Epithelial cell of proximal tubule (primary cell): ENCODE results near the gene SYNGAP1. TPM values are rescaled to one million over a fixed set of nuclear protein-coding genes. Genes with fewer than 3 reads are reported as not detected.

Experiments used
- DNase-seq: peaks from one replicate; pipeline ENCODE4 v3.0.0-alpha.2; 2011; ENCODE audit warnings: low read depth
- H3K4me3 ChIP-seq: 2 replicates; pipeline ENCODE4 v1.5.1; 2011; ENCODE audit warnings: low read depth, mild to moderate bottlenecking, low read length
- CTCF ChIP-seq: conservative IDR thresholded peaks from 2 replicates; pipeline ENCODE4 v1.5.1; 2012; ENCODE audit warnings: low read depth, mild to moderate bottlenecking, low read length
- total RNA-seq: library from RNA; depleted of rRNA; stranded (reverse); fragments of >200 nt; gene quantifications from 2 replicates; pipeline ENCODE4 v1.2.3, GENCODE V29; 2015

Gene SYNGAP1
- total RNA-seq, 1 donor from 2014 or later, result 2.3 TPM

- DNase-seq, result no peak
- no peak for TF ChIP-seq CTCF
- H3K4me3 ChIP-seq, result no peak overlapping the region
These were observed 36.3 kb downstream of the SYNGAP1 start for GRCh38 chr6:33456156-33456555.

DNA sequence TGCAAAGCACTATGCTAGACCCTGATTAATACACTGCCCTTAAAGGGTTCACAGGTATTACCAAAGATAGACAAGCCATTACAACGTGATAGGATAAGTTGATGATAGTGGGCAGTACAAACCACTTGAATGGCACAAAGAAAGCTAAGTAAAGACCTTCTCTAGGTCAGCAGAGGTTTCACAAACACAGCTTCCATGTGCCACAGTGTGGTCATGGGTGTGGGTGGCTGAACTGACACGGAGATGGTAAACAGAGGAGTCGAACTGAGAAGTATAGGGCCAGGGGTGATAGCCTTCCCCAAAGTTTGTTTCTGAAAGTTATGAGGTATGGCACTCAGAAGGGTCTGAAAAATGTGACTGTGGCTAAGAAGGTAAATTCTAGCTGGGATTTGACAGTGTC is 38.8 kb downstream of the SYNGAP1 start:
- TF ChIP-seq CTCF, result no peak
- no peak overlapping the region for H3K4me3 ChIP-seq
- DNase-seq, result no peak

GRCh38 chr6:33459226-33459625 is 39.4 kb downstream of the SYNGAP1 start:
- no peak for DNase-seq
- TF ChIP-seq CTCF, result no peak

GRCh38 chr6:33466075-33466735 is 46.3 kb downstream of the SYNGAP1 start:
- no peak overlapping the region for H3K4me3 ChIP-seq
- DNase-seq, result no peak
- TF ChIP-seq CTCF, result no peak

More at GRCh38 chr6:33459226-33459625, 39.4 kb downstream of the SYNGAP1 start:
- H3K4me3 ChIP-seq, result no peak overlapping the region

DNA sequence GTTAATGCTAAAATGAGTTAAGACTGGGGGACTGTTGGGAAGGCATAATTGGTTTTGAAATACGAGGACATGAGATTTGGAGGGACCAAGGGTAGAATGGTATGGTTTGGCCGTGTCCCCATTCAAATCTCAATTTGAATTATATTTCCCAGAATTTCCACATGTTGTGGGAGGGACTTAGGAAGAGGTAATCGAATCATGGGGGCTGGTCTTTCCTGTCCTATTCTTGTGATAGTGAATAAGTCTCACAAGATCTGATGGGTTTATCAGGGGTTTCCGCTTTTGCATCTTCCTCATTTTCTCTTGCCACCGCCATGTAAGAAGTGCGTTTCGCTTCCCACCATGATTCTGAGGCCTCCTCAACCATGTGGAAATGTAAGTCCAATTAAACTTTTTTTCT is 47.2 kb downstream of the SYNGAP1 start:
- no peak overlapping the region for H3K4me3 ChIP-seq
- no peak for DNase-seq
- TF ChIP-seq CTCF, result no peak

GRCh38 chr6:33469661-33470060 is 49.8 kb downstream of the SYNGAP1 start:
- H3K4me3 ChIP-seq, result no peak overlapping the region
- TF ChIP-seq CTCF, result no peak
- DNase-seq, result no peak

GRCh38 chr6:33477864-33478263 is 58.0 kb downstream of the SYNGAP1 start:
- no peak overlapping the region for H3K4me3 ChIP-seq
- DNase-seq, result no peak
- no peak for TF ChIP-seq CTCF
